IPS-18a (cell line): ENCODE measurements around the gene FSCN2.

Experiments used
- H3K27ac ChIP-seq: one replicate; pipeline ENCODE4 v1.5.1; 2013; ENCODE audit warnings: low read length
- H3K27me3 ChIP-seq: one replicate; pipeline ENCODE4 v1.6.1; 2013; ENCODE audit warnings: mild to moderate bottlenecking, low read length; ENCODE audit not compliant: control insufficient read depth, insufficient read depth
- H3K36me3 ChIP-seq: one replicate; pipeline ENCODE4 v1.6.1; 2013; ENCODE audit warnings: low read depth, low read length; ENCODE audit not compliant: control insufficient read depth
- H3K4me1 ChIP-seq: one replicate; pipeline ENCODE4 v1.6.1; 2013; ENCODE audit warnings: low read depth, low read length; ENCODE audit not compliant: control insufficient read depth
- H3K4me3 ChIP-seq: one replicate; pipeline ENCODE4 v1.5.1; 2013; ENCODE audit warnings: low read length
- H3K9ac ChIP-seq: one replicate; pipeline ENCODE4 v1.6.1; 2013; ENCODE audit warnings: mild to moderate bottlenecking, low read length, moderate library complexity
- H3K9me3 ChIP-seq: one replicate; pipeline ENCODE4 v1.6.1; 2013; ENCODE audit warnings: low read depth, low read length; ENCODE audit not compliant: control insufficient read depth

The FSCN2 gene, protein sequence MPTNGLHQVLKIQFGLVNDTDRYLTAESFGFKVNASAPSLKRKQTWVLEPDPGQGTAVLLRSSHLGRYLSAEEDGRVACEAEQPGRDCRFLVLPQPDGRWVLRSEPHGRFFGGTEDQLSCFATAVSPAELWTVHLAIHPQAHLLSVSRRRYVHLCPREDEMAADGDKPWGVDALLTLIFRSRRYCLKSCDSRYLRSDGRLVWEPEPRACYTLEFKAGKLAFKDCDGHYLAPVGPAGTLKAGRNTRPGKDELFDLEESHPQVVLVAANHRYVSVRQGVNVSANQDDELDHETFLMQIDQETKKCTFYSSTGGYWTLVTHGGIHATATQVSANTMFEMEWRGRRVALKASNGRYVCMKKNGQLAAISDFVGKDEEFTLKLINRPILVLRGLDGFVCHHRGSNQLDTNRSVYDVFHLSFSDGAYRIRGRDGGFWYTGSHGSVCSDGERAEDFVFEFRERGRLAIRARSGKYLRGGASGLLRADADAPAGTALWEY

GRCh38 chr17:81527591-81528383 is at the start of gene FSCN2:
Gene FSCN2 (plus strand): TSS chr17:81528377. CDS start chr17:81528532, 155 bp downstream.
- Histone ChIP-seq H3K9me3 (no peaks in the 10 kb centered on the region), H3K36me3 (no peaks in the 10 kb centered on the region), H3K4me3 (no peak within 1 kb of the TSS), H3K4me1 (no peaks in the 10 kb centered on the region), H3K27me3 (peaks cover 19% of the 10 kb centered on the region), H3K27ac (no peak within 1 kb of the TSS), H3K9ac (no peak within 1 kb of the TSS)

DNA sequence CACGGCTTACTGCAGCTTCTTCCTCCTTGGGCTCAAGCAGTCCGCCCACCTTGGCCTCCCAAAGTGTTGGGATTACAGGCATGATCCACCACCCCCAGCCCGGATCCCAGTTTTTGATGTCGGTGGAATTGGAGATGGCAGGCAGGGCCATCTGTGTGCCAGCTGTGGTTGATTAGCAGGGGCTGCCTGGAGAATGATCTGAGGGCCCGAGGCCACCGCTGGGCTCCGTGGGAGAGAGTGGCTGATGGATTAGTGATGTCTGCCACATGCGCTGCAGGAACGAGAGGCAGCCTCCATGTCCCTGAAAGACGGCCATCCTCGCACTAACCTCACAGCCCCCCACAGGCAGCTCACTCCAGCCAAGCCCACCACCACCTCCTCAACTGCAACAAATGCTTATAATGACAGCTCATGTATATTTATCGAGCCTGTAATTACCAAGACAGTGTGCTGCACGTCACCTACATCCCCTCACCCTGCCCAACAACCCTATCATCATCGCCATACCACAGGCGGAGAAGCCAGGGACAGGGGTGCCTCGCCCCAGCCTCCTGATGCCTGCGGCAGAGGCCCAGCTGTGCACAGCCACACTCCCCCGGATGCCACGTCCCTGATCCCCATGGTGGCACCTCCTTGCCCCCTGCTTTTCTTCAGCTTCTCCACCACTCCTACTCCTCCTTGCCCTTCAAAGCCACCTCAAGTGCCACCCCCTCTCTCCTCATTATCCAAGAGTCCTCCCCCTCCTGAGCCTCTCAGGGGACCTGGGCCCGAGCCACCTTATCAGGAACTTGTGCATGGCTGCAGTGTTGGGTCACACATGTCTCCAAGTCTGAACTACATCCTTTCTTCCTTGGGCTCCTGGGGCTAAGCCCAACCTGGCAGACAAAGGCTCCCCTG is 48.8 kb upstream of the FSCN2 start:
- H3K9me3 ChIP-seq, result no peaks in the 10 kb centered on the region
- peaks cover 33% of the 10 kb centered on the region for H3K27me3 ChIP-seq
- no peak overlapping the region for H3K27ac ChIP-seq
- no peak overlapping the region for H3K4me3 ChIP-seq
- no peaks in the 10 kb centered on the region for H3K4me1 ChIP-seq
- H3K36me3 ChIP-seq, result no peaks in the 10 kb centered on the region
- no peak overlapping the region for H3K9ac ChIP-seq

DNA sequence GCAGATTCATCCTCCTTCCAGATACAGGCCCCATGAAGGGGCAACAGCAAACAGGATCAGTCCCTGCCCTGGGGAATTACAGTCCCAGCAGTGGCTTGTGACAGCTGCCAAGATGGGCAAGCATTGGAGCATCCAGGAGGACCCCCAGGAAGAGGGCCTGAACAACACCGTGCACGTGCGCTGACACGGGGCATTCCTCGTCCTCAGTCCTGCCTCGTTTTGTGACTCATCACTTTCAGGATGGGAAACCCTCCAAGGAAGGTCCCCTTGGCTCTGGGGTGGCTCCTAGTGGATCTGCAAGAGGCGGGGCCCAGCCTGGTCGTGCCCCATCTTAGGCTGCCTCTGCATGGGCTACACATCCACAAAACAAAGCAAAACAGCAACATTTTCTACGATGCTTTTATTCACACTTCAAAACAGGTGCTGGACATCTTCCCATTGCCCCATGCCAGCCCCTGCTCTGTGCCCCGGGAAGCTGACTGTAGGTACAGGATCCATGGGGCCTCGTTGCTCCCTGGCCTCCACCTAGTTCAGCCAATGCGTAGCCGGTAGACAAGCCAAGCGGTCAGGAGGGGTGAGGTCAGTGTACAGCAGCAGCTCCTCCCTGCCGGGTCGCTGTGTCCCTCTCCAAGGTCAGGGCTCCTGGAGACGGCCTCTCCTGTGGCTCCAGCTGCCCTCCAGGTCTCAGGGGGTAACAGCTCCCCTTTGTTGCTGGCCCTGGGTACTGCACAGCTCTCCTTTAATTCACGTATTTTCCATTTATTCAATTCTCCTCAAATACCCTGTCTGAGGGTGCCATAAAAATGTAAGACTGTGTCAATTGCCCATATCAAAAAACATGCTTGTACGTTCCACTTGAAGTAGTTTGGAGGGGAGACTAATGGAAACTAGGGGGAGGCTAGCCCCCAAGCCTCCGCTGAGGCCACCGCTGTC is 47.8 kb upstream of the FSCN2 start:
- no peak overlapping the region for H3K27ac ChIP-seq
- no peak overlapping the region for H3K9ac ChIP-seq
- H3K9me3 ChIP-seq, result no peaks in the 10 kb centered on the region
- peaks cover 3% of the 10 kb centered on the region for H3K4me1 ChIP-seq
- peaks cover 33% of the 10 kb centered on the region for H3K27me3 ChIP-seq
- no peaks in the 10 kb centered on the region for H3K36me3 ChIP-seq
- no peak overlapping the region for H3K4me3 ChIP-seq

GRCh38 chr17:81481073-81481799 is 46.9 kb upstream of the FSCN2 start:
- H3K36me3 ChIP-seq, result no peaks in the 10 kb centered on the region
- H3K27ac ChIP-seq, result no peak overlapping the region
- H3K9ac ChIP-seq, result no peak overlapping the region
- peaks cover 40% of the 10 kb centered on the region for H3K27me3 ChIP-seq
- H3K4me3 ChIP-seq, result no peak overlapping the region
- H3K9me3 ChIP-seq, result no peaks in the 10 kb centered on the region
- H3K4me1 ChIP-seq, result peaks cover 3% of the 10 kb centered on the region

DNA sequence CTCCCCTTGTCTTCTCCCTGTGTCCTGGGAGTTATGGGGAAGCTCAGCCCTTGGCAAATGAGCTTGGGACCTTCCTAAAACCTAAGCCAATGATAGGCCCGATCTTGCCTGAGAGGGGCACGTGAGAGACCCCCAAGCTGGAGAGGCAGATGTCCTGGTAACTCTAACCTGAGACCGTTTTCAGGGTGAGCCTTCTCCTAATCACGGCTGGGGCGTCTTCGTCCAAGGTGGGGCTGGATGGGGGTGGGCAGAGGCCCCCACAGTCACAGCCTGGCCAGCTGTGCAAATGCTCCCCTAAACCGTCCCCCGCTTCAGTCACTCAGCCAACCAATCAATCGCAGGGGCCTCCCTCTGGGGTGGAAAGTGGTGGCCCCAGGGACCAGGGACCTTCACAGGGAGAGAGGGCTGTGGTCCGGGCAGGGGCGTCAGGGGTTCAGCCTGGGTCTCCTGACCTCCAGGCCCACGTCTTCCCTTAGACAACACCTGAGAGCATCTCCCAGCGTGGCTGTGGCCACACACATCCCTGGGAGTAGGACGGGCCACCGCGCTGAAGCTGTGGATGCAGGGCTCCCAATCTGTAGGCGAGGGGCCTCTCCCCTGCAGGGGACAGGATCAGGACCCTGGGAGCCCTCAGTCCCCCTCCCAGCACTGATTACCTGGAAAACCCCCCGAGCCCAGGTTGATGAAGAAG is 46.2 kb upstream of the FSCN2 start:
- Histone ChIP-seq H3K4me3 (no peak overlapping the region), H3K36me3 (no peaks in the 10 kb centered on the region), H3K9me3 (no peaks in the 10 kb centered on the region), H3K27me3 (peaks cover 47% of the 10 kb centered on the region), H3K4me1 (peaks cover 3% of the 10 kb centered on the region), H3K9ac (no peak overlapping the region), H3K27ac (no peak overlapping the region)

- H3K36me3 ChIP-seq, result no peaks in the 10 kb centered on the region
- H3K27ac ChIP-seq, result no peak overlapping the region
- H3K27me3 ChIP-seq, result peaks cover 52% of the 10 kb centered on the region
- H3K9ac ChIP-seq, result no peak overlapping the region
- peaks cover 3% of the 10 kb centered on the region for H3K4me1 ChIP-seq
- no peak overlapping the region for H3K4me3 ChIP-seq
- no peaks in the 10 kb centered on the region for H3K9me3 ChIP-seq
These were observed 45.5 kb upstream of the FSCN2 start for GRCh38 chr17:81482673-81483072.

GRCh38 chr17:81483085-81483861 is 44.9 kb upstream of the FSCN2 start:
- peaks cover 52% of the 10 kb centered on the region for H3K27me3 ChIP-seq
- no peak overlapping the region for H3K9ac ChIP-seq
- peak overlapping the region; percentile 64 for H3K4me3 ChIP-seq

DNA sequence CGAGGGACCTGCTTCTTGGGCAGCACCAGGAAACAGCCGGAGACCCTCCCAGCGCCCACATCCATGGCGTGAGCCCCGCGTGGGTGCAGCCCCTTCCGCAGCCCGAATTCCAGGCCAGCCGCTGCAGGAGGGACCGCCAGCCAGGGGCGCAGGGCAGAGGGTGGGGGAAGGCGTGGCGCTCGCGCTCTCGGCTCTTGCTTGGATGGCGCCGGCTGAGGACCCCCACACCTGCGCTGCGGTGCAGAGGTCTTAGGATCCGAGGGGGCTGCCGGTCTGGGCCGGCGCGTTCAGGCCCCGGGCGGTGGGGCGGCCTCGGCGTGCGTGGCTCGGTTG is 44.3 kb upstream of the FSCN2 start:
- H3K27ac ChIP-seq, result no peak overlapping the region
- H3K27me3 ChIP-seq, result peaks cover 58% of the 10 kb centered on the region
- H3K36me3 ChIP-seq, result no peaks in the 10 kb centered on the region
- no peak overlapping the region for H3K9ac ChIP-seq
- H3K4me3 ChIP-seq, result peak overlapping the region; percentile 64
- H3K9me3 ChIP-seq, result no peaks in the 10 kb centered on the region
- H3K4me1 ChIP-seq, result peaks cover 8% of the 10 kb centered on the region

More at GRCh38 chr17:81483085-81483861, 44.9 kb upstream of the FSCN2 start:
- Histone ChIP-seq H3K9me3 (no peaks in the 10 kb centered on the region), H3K27ac (no peak overlapping the region), H3K4me1 (peaks cover 3% of the 10 kb centered on the region), H3K36me3 (no peaks in the 10 kb centered on the region)

DNA sequence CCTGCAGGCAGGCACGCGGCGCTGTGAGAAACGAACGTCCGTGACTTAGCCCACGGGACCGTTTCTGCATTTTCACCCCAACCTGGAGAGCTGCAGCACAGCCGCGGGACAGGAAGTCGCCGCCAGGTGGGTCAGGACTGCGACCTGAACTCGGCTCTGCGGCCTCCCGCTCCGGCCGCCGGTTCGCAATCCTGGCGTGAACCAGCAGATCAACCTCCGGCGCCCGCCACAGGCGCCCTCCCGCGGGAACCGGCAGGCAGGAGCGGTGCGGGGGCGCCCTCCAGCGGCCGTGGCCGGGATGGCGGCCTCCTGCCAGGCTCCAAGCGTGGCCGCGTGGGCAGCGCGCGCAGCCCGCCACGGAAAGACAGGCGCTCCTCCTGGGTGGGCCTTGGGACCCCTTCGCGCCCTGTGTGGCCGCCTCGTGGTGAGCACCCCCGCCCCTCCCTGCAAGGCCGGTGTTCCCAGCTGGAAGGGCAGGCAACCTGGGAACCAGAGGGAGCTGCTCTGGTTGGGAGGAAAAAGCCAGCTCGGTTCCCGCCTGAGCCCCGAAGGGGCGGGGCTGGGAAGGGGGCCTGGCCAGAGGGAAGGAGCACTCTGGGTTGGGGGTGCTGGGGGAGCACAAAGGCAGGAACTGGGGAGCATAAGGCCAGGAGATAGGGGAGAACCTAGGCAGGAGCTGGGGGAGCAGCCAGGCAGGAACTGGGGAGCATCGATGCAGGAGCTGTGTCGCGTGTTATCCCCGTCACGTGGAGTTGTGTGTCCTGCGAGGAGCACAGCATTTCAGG is 43.8 kb upstream of the FSCN2 start:
- Histone ChIP-seq H3K27me3 (peaks cover 60% of the 10 kb centered on the region), H3K4me3 (peak overlapping the region; percentile 64), H3K9me3 (no peaks in the 10 kb centered on the region), H3K36me3 (no peaks in the 10 kb centered on the region), H3K27ac (no peak overlapping the region), H3K9ac (no peak overlapping the region), H3K4me1 (peaks cover 12% of the 10 kb centered on the region)
